SIG-M5 treated with dmso at 0.1 percent for 504 hours (cell line): ENCODE measurements around the gene NR5A2.

Experiments
- DNase-seq: peaks from one replicate; lab custom pipeline; 2025; ENCODE audit not compliant: unreplicated experiment; lab: John Stamatoyannopoulos, UW

Gene NR5A2

GRCh38 chr1:200027264-200027823 lies at the start of gene NR5A2:
TSS of gene NR5A2 (plus strand) at chr1:200027710. CDS start at chr1:200027848, 138 bp downstream.
- DNase-seq = no peak

GRCh38 chr1:199978408-199978940 lies 49.0 kb upstream of the NR5A2 start:
- DNase-seq = no peak

- no peak for DNase-seq
These were observed 48.4 kb upstream of the NR5A2 start for GRCh38 chr1:199979071-199979470.

GRCh38 chr1:199981584-199981983 lies 45.9 kb upstream of the NR5A2 start:
- no peak for DNase-seq

GRCh38 chr1:199982606-199983005 lies 44.9 kb upstream of the NR5A2 start:
- DNase-seq = no peak

- no peak for DNase-seq
These were observed 44.0 kb upstream of the NR5A2 start for GRCh38 chr1:199983531-199983930.

- DNase-seq = no peak
These were observed 32.3 kb upstream of the NR5A2 start for GRCh38 chr1:199995096-199995685.

GRCh38 chr1:200005165-200005564 lies 22.3 kb upstream of the NR5A2 start:
- DNase-seq = no peak

GRCh38 chr1:200006711-200007110 lies 20.8 kb upstream of the NR5A2 start:
- no peak for DNase-seq

GRCh38 chr1:200015811-200016210 lies 11.7 kb upstream of the NR5A2 start:
- no peak for DNase-seq

GRCh38 chr1:200021577-200022238 lies 5.8 kb upstream of the NR5A2 start:
- DNase-seq = no peak

- no peak for DNase-seq
These were observed 5.2 kb upstream of the NR5A2 start for GRCh38 chr1:200022239-200022804.

GRCh38 chr1:200028586-200029034 lies 1.1 kb downstream of the NR5A2 start:
- DNase-seq = no peak

- no peak for DNase-seq
These were observed 1.7 kb downstream of the NR5A2 start for GRCh38 chr1:200029035-200029821.

- DNase-seq = no peak
These were observed 2.3 kb downstream of the NR5A2 start for GRCh38 chr1:200029822-200030152.

GRCh38 chr1:200030791-200031190 lies 3.3 kb downstream of the NR5A2 start:
- no peak for DNase-seq

GRCh38 chr1:200033511-200034261 lies 6.2 kb downstream of the NR5A2 start:
- DNase-seq = no peak

GRCh38 chr1:200034262-200034557 lies 6.7 kb downstream of the NR5A2 start:
- no peak for DNase-seq

GRCh38 chr1:200034761-200035396 lies 7.4 kb downstream of the NR5A2 start:
- no peak for DNase-seq

GRCh38 chr1:200035397-200035955 lies 8.0 kb downstream of the NR5A2 start:
- no peak for DNase-seq
